ENCODE measurements around the gene RPRD2. TPM values are rescaled to one million over a fixed set of nuclear protein-coding genes. Genes with fewer than 3 reads are reported as not detected.

The RPRD2 gene
- total RNA-seq, 1 experiment from 2014 or later: 36.2 TPM

DNA sequence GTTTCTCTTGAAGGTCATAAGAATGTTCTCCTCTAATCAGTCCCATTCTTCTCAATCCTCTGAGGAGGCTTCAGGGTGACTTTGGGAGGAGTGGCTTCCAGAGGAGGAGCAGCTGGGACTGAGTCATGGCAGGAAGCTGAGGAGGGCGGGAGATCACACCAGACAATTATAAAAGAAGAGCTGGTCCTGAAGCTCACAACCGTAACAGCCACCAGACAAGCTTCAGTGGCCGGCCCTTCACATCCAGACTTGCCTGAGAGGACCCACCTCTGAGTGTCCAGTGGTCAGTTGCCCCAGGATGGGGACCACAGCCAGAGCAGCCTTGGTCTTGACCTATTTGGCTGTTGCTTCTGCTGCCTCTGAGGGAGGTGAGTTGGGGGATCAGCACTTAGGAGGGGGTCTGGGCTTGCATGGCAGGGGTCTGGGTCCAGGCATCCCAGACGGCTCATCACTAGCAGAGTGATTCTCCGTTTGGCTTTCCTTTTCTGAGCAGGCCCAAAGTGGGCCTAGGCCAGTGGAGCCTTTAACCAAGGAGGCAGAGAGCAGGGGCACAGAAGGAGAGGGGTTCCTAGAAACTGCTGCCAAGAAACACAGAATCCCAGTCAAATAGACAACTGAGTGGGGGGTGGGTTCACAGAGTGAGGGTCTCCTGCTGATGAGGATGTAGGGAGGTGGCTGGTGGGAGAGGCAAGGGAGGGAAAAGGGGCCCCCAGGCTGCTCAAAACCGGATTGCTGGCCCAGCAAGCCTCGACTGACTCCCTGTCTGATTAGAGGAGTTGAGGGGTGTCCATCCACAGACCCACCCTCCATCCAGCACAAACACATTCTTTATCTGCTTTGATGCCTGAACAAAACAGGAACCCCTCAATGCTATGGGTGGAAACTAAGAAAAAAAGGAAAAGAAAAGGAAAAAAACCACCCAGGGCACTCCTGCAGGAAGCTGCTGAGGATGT, 144.2 kb downstream of the RPRD2 start, which contains the start of gene ECM1:
Gene ECM1 (plus strand): TSS at position 198 of the 953 bp plus-strand sequence. CDS start 101 bp downstream, at position 299.
- H3K4me2 ChIP-seq: peak within 1 kb of the TSS; percentile 32; the same call in 1 of the 2 replicates
- no peaks in the 10 kb centered on the region for H3K27me3 ChIP-seq (ENCODE audit: insufficient read depth, low read depth)
- TF ChIP-seq, protein P1, sequence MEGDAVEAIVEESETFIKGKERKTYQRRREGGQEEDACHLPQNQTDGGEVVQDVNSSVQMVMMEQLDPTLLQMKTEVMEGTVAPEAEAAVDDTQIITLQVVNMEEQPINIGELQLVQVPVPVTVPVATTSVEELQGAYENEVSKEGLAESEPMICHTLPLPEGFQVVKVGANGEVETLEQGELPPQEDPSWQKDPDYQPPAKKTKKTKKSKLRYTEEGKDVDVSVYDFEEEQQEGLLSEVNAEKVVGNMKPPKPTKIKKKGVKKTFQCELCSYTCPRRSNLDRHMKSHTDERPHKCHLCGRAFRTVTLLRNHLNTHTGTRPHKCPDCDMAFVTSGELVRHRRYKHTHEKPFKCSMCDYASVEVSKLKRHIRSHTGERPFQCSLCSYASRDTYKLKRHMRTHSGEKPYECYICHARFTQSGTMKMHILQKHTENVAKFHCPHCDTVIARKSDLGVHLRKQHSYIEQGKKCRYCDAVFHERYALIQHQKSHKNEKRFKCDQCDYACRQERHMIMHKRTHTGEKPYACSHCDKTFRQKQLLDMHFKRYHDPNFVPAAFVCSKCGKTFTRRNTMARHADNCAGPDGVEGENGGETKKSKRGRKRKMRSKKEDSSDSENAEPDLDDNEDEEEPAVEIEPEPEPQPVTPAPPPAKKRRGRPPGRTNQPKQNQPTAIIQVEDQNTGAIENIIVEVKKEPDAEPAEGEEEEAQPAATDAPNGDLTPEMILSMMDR (conservative IDR thresholded peaks at IDR 0.05): no peak
- no peak for TF ChIP-seq EZH2 (IDR thresholded peaks at IDR 0.05; ENCODE audit: low read depth)
- DNase-seq: peak; percentile 55 to 63
- H3K79me2 ChIP-seq (ENCODE audit: low read depth): no peaks in the 10 kb centered on the region
- no peak within 1 kb of the TSS for H3K4me3 ChIP-seq
- no peak within 1 kb of the TSS for H2AFZ ChIP-seq
- H3K4me1 ChIP-seq (replicated peaks; ENCODE audit: insufficient read depth): peaks cover 13% of the 10 kb centered on the region
- ChIA-PET POLR2A (ENCODE audit: unreplicated experiment) (interaction anchor here (0.6 to 1.0 kb wide), 3 partner anchors 8 to 30 kb away, joined by 5 to 29 read pairs (median 7); partner anchors contain the start of gene FALEC), CTCF (interaction anchor here (1.0 kb wide), 1 partner anchor 30 kb away, joined by 4 read pairs; no protein-coding TSS in a partner anchor)
- intact Hi-C loops (cut with micrococcal nuclease; ENCODE audit: unreplicated experiment): no loop called here
- H3K9me3 ChIP-seq (ENCODE audit: insufficient read depth, low read depth): no peaks in the 10 kb centered on the region
- H3K27ac ChIP-seq: no peak within 1 kb of the TSS
- H3K9me2 ChIP-seq (ENCODE audit: insufficient read depth): no peaks in the 10 kb centered on the region
- H3F3A ChIP-seq (ENCODE audit: insufficient read depth, low read depth): no peaks in the 10 kb centered on the region; the same call in 1 of the 2 replicates
- TSS peak; percentile 71 for BruUV-seq (replicated peaks)
- no peaks in the 10 kb centered on the region for H3K36me3 ChIP-seq (ENCODE audit: low read depth)
- H4K20me1 ChIP-seq (ENCODE audit: insufficient read depth): no peaks in the 10 kb centered on the region

DNA sequence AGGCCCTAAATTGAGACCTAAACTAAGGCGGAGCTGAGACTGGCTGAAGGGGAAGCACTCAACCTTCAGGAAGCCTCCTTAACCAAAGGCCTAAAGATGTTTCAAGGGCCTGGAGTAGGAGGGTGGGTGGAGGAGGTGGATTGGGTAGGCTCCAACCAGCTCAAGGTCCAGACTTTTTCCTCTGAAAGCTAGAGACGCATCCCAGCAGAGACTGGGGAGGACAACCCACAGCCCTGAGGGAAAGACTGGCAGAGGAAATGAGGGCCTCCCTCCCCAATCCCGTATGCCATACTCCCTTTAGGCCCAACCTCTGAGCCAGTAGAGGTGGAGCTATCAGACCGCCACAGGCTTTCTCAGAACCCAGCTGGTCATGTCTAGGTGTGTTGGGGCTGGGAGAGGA, 145.0 kb downstream of the RPRD2 start:
- Histone ChIP-seq H3K4me2 (no peak overlapping the region), H2AFZ (no peak overlapping the region)
- no TSS peak for BruUV-seq (replicated peaks)

DNA sequence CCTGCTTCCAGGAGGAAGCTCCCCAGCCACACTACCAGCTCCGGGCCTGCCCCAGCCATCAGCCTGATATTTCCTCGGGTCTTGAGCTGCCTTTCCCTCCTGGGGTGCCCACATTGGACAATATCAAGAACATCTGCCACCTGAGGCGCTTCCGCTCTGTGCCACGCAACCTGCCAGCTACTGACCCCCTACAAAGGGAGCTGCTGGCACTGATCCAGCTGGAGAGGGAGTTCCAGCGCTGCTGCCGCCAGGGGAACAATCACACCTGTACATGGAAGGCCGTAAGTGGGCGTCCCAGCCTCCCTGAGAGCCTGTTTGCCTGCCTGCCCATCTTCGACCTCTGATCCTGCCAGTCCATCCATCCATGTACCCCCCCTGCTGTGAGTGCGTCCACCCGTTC, 147.6 kb downstream of the RPRD2 start:
- DNase-seq: no peak
- intact Hi-C loops (cut with micrococcal nuclease; ENCODE audit: unreplicated experiment): no loop called here
- Histone ChIP-seq H3K27me3 (ENCODE audit: insufficient read depth, low read depth) (no peaks in the 10 kb centered on the region), H2AFZ (no peak overlapping the region), H3K4me3 (no peak overlapping the region), H4K20me1 (ENCODE audit: insufficient read depth) (no peaks in the 10 kb centered on the region), H3K9me3 (ENCODE audit: insufficient read depth, low read depth) (no peaks in the 10 kb centered on the region), H3F3A (ENCODE audit: insufficient read depth, low read depth) (peaks cover 3% of the 10 kb centered on the region), H3K4me1 (replicated peaks; ENCODE audit: insufficient read depth) (peaks cover 29% of the 10 kb centered on the region), H3K27ac (no peak overlapping the region), H3K79me2 (ENCODE audit: low read depth) (no peaks in the 10 kb centered on the region), H3K36me3 (ENCODE audit: low read depth) (no peaks in the 10 kb centered on the region), H3K9me2 (ENCODE audit: insufficient read depth) (no peaks in the 10 kb centered on the region), H3K4me2 (no peak overlapping the region)
- no TSS peak for BruUV-seq (replicated peaks)
- CTCF ChIA-PET: no interaction called here
- TF ChIP-seq EZH2 (IDR thresholded peaks at IDR 0.05; ENCODE audit: low read depth): no peak
- TF ChIP-seq, protein P1 (conservative IDR thresholded peaks at IDR 0.05): no peak
- POLR2A ChIA-PET (ENCODE audit: unreplicated experiment): no interaction called here

More for the DNA sequence above, 145.0 kb downstream of the RPRD2 start:
- Histone ChIP-seq H3K27me3 (ENCODE audit: insufficient read depth, low read depth) (no peaks in the 10 kb centered on the region), H3K36me3 (ENCODE audit: low read depth) (no peaks in the 10 kb centered on the region), H3K27ac (no peak overlapping the region), H4K20me1 (ENCODE audit: insufficient read depth) (no peaks in the 10 kb centered on the region), H3K79me2 (ENCODE audit: low read depth) (no peaks in the 10 kb centered on the region), H3K4me1 (replicated peaks; ENCODE audit: insufficient read depth) (peaks cover 19% of the 10 kb centered on the region), H3F3A (ENCODE audit: insufficient read depth, low read depth) (no peaks in the 10 kb centered on the region; the same call in 1 of the 2 replicates), H3K9me3 (ENCODE audit: insufficient read depth, low read depth) (no peaks in the 10 kb centered on the region), H3K9me2 (ENCODE audit: insufficient read depth) (no peaks in the 10 kb centered on the region), H3K4me3 (no peak overlapping the region)
- intact Hi-C loops (cut with micrococcal nuclease; ENCODE audit: unreplicated experiment): no loop called here
- TF ChIP-seq, protein P1 (conservative IDR thresholded peaks at IDR 0.05): no peak
- TF ChIP-seq EZH2 (IDR thresholded peaks at IDR 0.05; ENCODE audit: low read depth): no peak
- no peak for DNase-seq
- CTCF ChIA-PET: no interaction called here
- POLR2A ChIA-PET (ENCODE audit: unreplicated experiment): interaction anchor here (0.8 kb wide), 1 partner anchor 9 kb away, joined by 5 read pairs; no protein-coding TSS in a partner anchor
